ENCODE data around the gene ATP8A2.

DNA sequence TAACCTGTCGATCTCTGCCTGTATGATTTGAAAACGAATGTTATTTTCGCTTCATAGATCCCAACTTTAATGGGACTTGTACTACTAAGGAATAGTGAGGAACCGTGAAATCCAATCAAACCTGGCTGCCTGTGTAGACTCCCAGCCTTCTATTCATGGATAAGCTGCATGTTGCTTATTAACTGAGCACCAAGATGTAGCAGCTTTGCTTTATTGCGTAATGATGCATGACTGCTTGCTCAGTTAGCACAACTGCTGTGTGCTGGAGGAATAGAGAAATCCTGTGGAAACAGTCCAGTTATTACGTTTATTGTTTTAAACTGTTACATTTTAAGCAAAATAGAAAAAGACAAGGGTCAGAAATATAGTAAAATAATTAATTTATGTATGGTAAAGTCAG is 571.9 kb downstream of the ATP8A2 start:
- TF ChIP-seq, protein P1, sequence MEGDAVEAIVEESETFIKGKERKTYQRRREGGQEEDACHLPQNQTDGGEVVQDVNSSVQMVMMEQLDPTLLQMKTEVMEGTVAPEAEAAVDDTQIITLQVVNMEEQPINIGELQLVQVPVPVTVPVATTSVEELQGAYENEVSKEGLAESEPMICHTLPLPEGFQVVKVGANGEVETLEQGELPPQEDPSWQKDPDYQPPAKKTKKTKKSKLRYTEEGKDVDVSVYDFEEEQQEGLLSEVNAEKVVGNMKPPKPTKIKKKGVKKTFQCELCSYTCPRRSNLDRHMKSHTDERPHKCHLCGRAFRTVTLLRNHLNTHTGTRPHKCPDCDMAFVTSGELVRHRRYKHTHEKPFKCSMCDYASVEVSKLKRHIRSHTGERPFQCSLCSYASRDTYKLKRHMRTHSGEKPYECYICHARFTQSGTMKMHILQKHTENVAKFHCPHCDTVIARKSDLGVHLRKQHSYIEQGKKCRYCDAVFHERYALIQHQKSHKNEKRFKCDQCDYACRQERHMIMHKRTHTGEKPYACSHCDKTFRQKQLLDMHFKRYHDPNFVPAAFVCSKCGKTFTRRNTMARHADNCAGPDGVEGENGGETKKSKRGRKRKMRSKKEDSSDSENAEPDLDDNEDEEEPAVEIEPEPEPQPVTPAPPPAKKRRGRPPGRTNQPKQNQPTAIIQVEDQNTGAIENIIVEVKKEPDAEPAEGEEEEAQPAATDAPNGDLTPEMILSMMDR (IDR thresholded peaks at IDR 0.05; ENCODE audit: low read depth, low read length, missing input control), result no peak
- TF ChIP-seq, protein P2, sequence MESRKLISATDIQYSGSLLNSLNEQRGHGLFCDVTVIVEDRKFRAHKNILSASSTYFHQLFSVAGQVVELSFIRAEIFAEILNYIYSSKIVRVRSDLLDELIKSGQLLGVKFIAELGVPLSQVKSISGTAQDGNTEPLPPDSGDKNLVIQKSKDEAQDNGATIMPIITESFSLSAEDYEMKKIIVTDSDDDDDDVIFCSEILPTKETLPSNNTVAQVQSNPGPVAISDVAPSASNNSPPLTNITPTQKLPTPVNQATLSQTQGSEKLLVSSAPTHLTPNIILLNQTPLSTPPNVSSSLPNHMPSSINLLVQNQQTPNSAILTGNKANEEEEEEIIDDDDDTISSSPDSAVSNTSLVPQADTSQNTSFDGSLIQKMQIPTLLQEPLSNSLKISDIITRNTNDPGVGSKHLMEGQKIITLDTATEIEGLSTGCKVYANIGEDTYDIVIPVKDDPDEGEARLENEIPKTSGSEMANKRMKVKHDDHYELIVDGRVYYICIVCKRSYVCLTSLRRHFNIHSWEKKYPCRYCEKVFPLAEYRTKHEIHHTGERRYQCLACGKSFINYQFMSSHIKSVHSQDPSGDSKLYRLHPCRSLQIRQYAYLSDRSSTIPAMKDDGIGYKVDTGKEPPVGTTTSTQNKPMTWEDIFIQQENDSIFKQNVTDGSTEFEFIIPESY (IDR thresholded peaks at IDR 0.05), result no peak
- TF ChIP-seq YY1 (IDR thresholded peaks at IDR 0.05) (no peak), GABPA (IDR thresholded peaks at IDR 0.05 in 1 of 2, conservative IDR thresholded peaks at IDR 0.05 in 1 of 2) (no peak), TAF1 (conservative IDR thresholded peaks at IDR 0.05) (no peak), HNF4G (IDR thresholded peaks at IDR 0.05) (no peak), SP1 (IDR thresholded peaks at IDR 0.05) (no peak), JUND (IDR thresholded peaks at IDR 0.05) (no peak)

Data from liver (tissue), 3 donors.